Astrocyte (in vitro differentiated cells and primary cell): ENCODE data around the gene FAM163A. TPM values are rescaled to one million over a fixed set of nuclear protein-coding genes. Genes with fewer than 3 reads are reported as not detected.
"Not testable (repeated sequence)": the region's sequence is repeated elsewhere in the genome, so short reads cannot be mapped to it uniquely, and the experiment has no call there.

Experiments used
- DNase-seq: peaks from one replicate; pipeline ENCODE4 v3.0.0-alpha.2; 2010; ENCODE audit warnings: low read depth
- FAIRE-seq: peaks from 2 replicates; lab custom pipeline; 2011; peaks lifted over from hg19 to GRCh38; lab: Jason Lieb, UNC
- H2AFZ ChIP-seq: 2 replicates; pipeline ENCODE4 v1.6.0; 2012; ENCODE audit warnings: low read depth, low read length, inconsistent platforms
- H3K27ac ChIP-seq: 2 replicates; pipeline ENCODE4 v1.5.1; 2011; ENCODE audit warnings: low read depth, low read length, inconsistent platforms
- H3K27me3 ChIP-seq: 2 replicates; pipeline ENCODE4 v1.6.0; 2011; ENCODE audit warnings: low read length, inconsistent platforms; ENCODE audit not compliant: insufficient read depth
- H3K36me3 ChIP-seq: 2 replicates; pipeline ENCODE4 v1.5.1; 2011; ENCODE audit warnings: low read length, inconsistent platforms; ENCODE audit not compliant: insufficient read depth
- H3K4me1 ChIP-seq: 2 replicates; pipeline ENCODE4 v1.5.1; 2011; ENCODE audit warnings: low read length, inconsistent platforms; ENCODE audit not compliant: insufficient read depth
- H3K4me2 ChIP-seq: 2 replicates; pipeline ENCODE4 v1.6.0; 2012; ENCODE audit warnings: low read length, inconsistent platforms
- H3K4me3 ChIP-seq: 2 replicates; pipeline ENCODE4 v1.5.1; 2011; ENCODE audit warnings: low read depth, mild to moderate bottlenecking, low read length, inconsistent platforms; ENCODE audit not compliant: insufficient read depth
- H3K79me2 ChIP-seq: 2 replicates; pipeline ENCODE4 v1.6.0; 2012; ENCODE audit warnings: mild to moderate bottlenecking, low read length, inconsistent platforms; ENCODE audit not compliant: insufficient read depth
- H3K9ac ChIP-seq: 2 replicates; pipeline ENCODE4 v1.6.0; 2012; ENCODE audit warnings: mild to moderate bottlenecking, low read length, inconsistent platforms
- H3K9me3 ChIP-seq: 2 replicates; pipeline ENCODE4 v1.5.1; 2012; ENCODE audit warnings: low read depth, mild to moderate bottlenecking, low read length, inconsistent platforms; ENCODE audit not compliant: insufficient read depth
- H4K20me1 ChIP-seq: 2 replicates; pipeline ENCODE4 v1.6.0; 2012; ENCODE audit warnings: low read length, inconsistent platforms; ENCODE audit not compliant: insufficient read depth
- H3K27ac Mint-ChIP-seq: one replicate; pipeline ENCODE4 v1.8.0; 2021; ENCODE audit warnings: mild to moderate bottlenecking, mixed read lengths; ENCODE audit not compliant: unreplicated experiment
- H3K27me3 Mint-ChIP-seq: one replicate; pipeline ENCODE4 v1.8.0; 2021; ENCODE audit warnings: low read depth, mixed read lengths; ENCODE audit not compliant: unreplicated experiment
- H3K36me3 Mint-ChIP-seq: one replicate; pipeline ENCODE4 v1.8.0; 2021; ENCODE audit warnings: low read depth, mixed read lengths; ENCODE audit not compliant: unreplicated experiment
- H3K4me1 Mint-ChIP-seq: one replicate; pipeline ENCODE4 v1.8.0; 2021; ENCODE audit warnings: low read depth, mixed read lengths; ENCODE audit not compliant: unreplicated experiment
- H3K4me3 Mint-ChIP-seq: one replicate; pipeline ENCODE4 v1.8.0; 2021; ENCODE audit warnings: mild to moderate bottlenecking, moderate library complexity, mixed read lengths; ENCODE audit not compliant: unreplicated experiment
- H3K9me3 Mint-ChIP-seq: one replicate; pipeline ENCODE4 v1.8.0; 2021; ENCODE audit warnings: mild to moderate bottlenecking, mixed read lengths; ENCODE audit not compliant: unreplicated experiment
- CTCF ChIP-seq: IDR thresholded peaks from 2 replicates; pipeline ENCODE4 v1.5.1; 2011; ENCODE audit warnings: low read depth, mild to moderate bottlenecking, inconsistent platforms, low read length, moderate library complexity; ENCODE audit not compliant: insufficient read depth
- EZH2 ChIP-seq: IDR thresholded peaks from 2 replicates; pipeline ENCODE4 v1.6.1; 2012; ENCODE audit warnings: mild to moderate bottlenecking, low read length, inconsistent platforms; ENCODE audit not compliant: insufficient read depth
- total RNA-seq: library from RNA; stranded (reverse); gene quantifications from 2 replicates; pipeline ENCODE4 v1.2.1, GENCODE V29; 2021

The FAM163A gene
- total RNA-seq, 1 donor from 2014 or later: not detected

- H3K4me3 ChIP-seq: no peak overlapping the region
- H3K79me2 ChIP-seq: no peaks in the 10 kb centered on the region
- DNase-seq: peak; percentile 62
- H3K27me3 ChIP-seq: no peaks in the 10 kb centered on the region
- FAIRE-seq: no peak
- Mint-ChIP-seq H3K36me3 (peaks cover 3% of the 10 kb centered on the region), H3K9me3 (no peaks in the 10 kb centered on the region), H3K27ac (no peak overlapping the region), H3K27me3 (peaks cover 22% of the 10 kb centered on the region), H3K4me1 (peaks cover 11% of the 10 kb centered on the region), H3K4me3 (no peak overlapping the region)
- no peak overlapping the region for H3K4me2 ChIP-seq
- no peak overlapping the region for H3K9ac ChIP-seq
- no peak overlapping the region for H2AFZ ChIP-seq
- no peaks in the 10 kb centered on the region for H3K36me3 ChIP-seq
- no peaks in the 10 kb centered on the region for H3K9me3 ChIP-seq
- TF ChIP-seq CTCF (no peak), EZH2 (no peak)
- H3K4me1 ChIP-seq: no peaks in the 10 kb centered on the region
- H4K20me1 ChIP-seq: no peaks in the 10 kb centered on the region
- no peak overlapping the region for H3K27ac ChIP-seq
Observed at GRCh38 chr1:179831852-179832699, 89.0 kb downstream of the FAM163A start.

- not testable (repeated sequence) for FAIRE-seq, H3K27me3 ChIP-seq, H2AFZ ChIP-seq, H3K4me3 Mint-ChIP-seq, H3K9me3 ChIP-seq, H3K9me3 Mint-ChIP-seq, H3K79me2 ChIP-seq, H3K4me3 ChIP-seq, H3K4me2 ChIP-seq, H4K20me1 ChIP-seq, H3K4me1 ChIP-seq, H3K27ac Mint-ChIP-seq, H3K36me3 Mint-ChIP-seq, H3K36me3 ChIP-seq, H3K9ac ChIP-seq, H3K4me1 Mint-ChIP-seq, DNase-seq, H3K27ac ChIP-seq, H3K27me3 Mint-ChIP-seq
Observed at GRCh38 chr1:179836686-179837445, 93.8 kb downstream of the FAM163A start.

DNA sequence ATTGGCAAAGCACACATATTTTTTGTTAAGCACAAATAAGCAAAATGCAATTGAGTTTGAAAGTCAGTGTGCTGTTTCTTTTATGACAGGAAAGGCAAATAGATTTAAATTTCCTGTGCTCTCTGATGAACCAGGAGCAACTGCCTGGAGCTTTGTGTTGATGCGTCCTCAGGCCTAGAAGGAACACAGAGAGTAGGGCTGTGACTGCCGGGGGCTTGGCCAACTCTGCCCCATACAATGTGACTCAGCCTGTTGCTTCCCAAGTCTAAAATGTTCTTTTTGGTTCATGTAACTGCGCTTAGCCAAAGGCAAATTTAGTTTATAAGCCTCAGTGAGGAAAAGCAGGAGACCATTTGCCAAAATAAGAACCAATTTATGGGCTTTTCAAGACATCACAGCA, 97.0 kb downstream of the FAM163A start:
- FAIRE-seq (no peak), DNase-seq (no peak)
- Mint-ChIP-seq H3K27me3 (no peaks in the 10 kb centered on the region), H3K9me3 (no peaks in the 10 kb centered on the region), H3K4me3 (no peak overlapping the region), H3K27ac (no peak overlapping the region), H3K36me3 (peaks cover 8% of the 10 kb centered on the region), H3K4me1 (peaks cover 3% of the 10 kb centered on the region)
- Histone ChIP-seq H4K20me1 (peaks cover 5% of the 10 kb centered on the region), H2AFZ (no peak overlapping the region), H3K36me3 (no peaks in the 10 kb centered on the region), H3K9me3 (no peaks in the 10 kb centered on the region), H3K79me2 (no peaks in the 10 kb centered on the region), H3K4me2 (no peak overlapping the region), H3K27me3 (no peaks in the 10 kb centered on the region), H3K9ac (no peak overlapping the region), H3K4me3 (no peak overlapping the region), H3K27ac (no peak overlapping the region), H3K4me1 (no peaks in the 10 kb centered on the region)
- TF ChIP-seq CTCF (no peak), EZH2 (no peak)
